K562 (cell line): ENCODE data around the gene GPX1. TPM values are rescaled to one million over a fixed set of nuclear protein-coding genes. Genes with fewer than 3 reads are reported as not detected.

Experiments used
- DDX20 ChIP-seq: fragments of 450-650 bp; IDR thresholded peaks from 2 replicates; pipeline ENCODE4 v1.6.1; 2016; ENCODE audit warnings: missing genetic modification characterization, low read depth, mild to moderate bottlenecking, missing compliant biosample characterization, moderate library complexity
- EHMT2 ChIP-seq: fragments of 450-650 bp; IDR thresholded peaks from 2 replicates; pipeline ENCODE4 v1.6.1; 2018; ENCODE audit warnings: antibody characterized with exemption
- ELF1 ChIP-seq: fragments of 200-800 bp; sonication (Bioruptor generic); IDR thresholded peaks from 2 replicates; pipeline ENCODE4 v1.6.1; 2016; ENCODE audit warnings: missing genetic modification characterization, missing compliant biosample characterization
- ESRRA ChIP-seq: fragments of 450-650 bp; IDR thresholded peaks from 2 replicates; pipeline ENCODE4 v1.6.1; 2014; ENCODE audit warnings: low read depth, mild to moderate bottlenecking, moderate library complexity, borderline replicate concordance
- FOXK2 ChIP-seq, 2 experiments: fragments of 450-650 bp; IDR thresholded peaks in 1 of 2; conservative IDR thresholded peaks in 1 of 2; 2 replicates each; pipeline ENCODE4 v1.6.1; 2016; ENCODE audit warnings: low read depth in 2 of 2, mild to moderate bottlenecking in 1 of 2
- HES1 ChIP-seq: fragments of 450-650 bp; IDR thresholded peaks from 2 replicates; pipeline ENCODE4 v1.6.1; 2016; ENCODE audit warnings: low read depth, mild to moderate bottlenecking, moderate library complexity
- MTA1 ChIP-seq: fragments of 450-650 bp; IDR thresholded peaks from 2 replicates; pipeline ENCODE4 v1.6.1; 2017; ENCODE audit warnings: borderline replicate concordance
- NCOR1 ChIP-seq: fragments of 450-650 bp; IDR thresholded peaks from 2 replicates; pipeline ENCODE4 v1.6.1; 2016; ENCODE audit warnings: mild to moderate bottlenecking, moderate library complexity
- NR2C1 ChIP-seq, 2 experiments: fragments of 450-650 bp; IDR thresholded peaks; 2 replicates each; pipeline ENCODE4 v1.6.1; 2017; ENCODE audit warnings: mild to moderate bottlenecking in 2 of 2, antibody characterized with exemption in 1 of 2, inconsistent platforms in 1 of 2, missing compliant biosample characterization in 1 of 2, missing genetic modification characterization in 1 of 2
- RAD51 ChIP-seq: fragments of 450-650 bp; IDR thresholded peaks from 2 replicates; pipeline ENCODE4 v1.7.1; 2016; ENCODE audit warnings: low read depth, mild to moderate bottlenecking, borderline replicate concordance
- RBBP5 ChIP-seq: fragments of 200-600 bp; sonication (generic); IDR thresholded peaks from 2 replicates; pipeline ENCODE4 v1.6.1; 2012; ENCODE audit warnings: borderline replicate concordance, mild to moderate bottlenecking, low read length, control low read depth, inconsistent platforms; ENCODE audit not compliant: insufficient read depth, poor library complexity, severe bottlenecking
- SMARCA4 ChIP-seq: fragments of 450-650 bp; IDR thresholded peaks from 2 replicates; pipeline ENCODE4 v1.6.1; 2016
- TAF1 ChIP-seq: IDR thresholded peaks from 2 replicates; pipeline ENCODE4 v1.6.1; 2011; ENCODE audit warnings: mild to moderate bottlenecking, low read length, moderate library complexity; ENCODE audit not compliant: insufficient read depth, control insufficient read depth, severe bottlenecking; ENCODE audit errors: extremely low read depth
- ZNF395 ChIP-seq: fragments of 200-800 bp; sonication (Bioruptor generic); IDR thresholded peaks from 2 replicates; pipeline ENCODE4 v1.6.1; 2017; ENCODE audit warnings: missing genetic modification characterization, missing compliant biosample characterization
- ZNF644 ChIP-seq: fragments of 200-800 bp; sonication (Bioruptor generic); IDR thresholded peaks from 2 replicates; pipeline ENCODE4 v1.6.1; 2016; ENCODE audit warnings: low read depth, missing genetic modification characterization, missing compliant biosample characterization
- polyA plus RNA-seq, 8 experiments: library from polyadenylated mRNA; depleted of rRNA in 4 of 8; stranded (reverse) in 5 of 8; unstranded in 3 of 8; fragments of >200 nt; fragmentation: Nextera tagmentation in 2 of 8; fragmentation: Illumina TruSeq in 1 of 8; extraction: Ambion mirVana in 2 of 8; extraction: Trizol in 1 of 8; gene quantifications; 2 replicates each; pipeline versions ENCODE4 v1.2.1 to v1.2.3, GENCODE V29; 2011 to 2014; ENCODE audit warnings: inconsistent platforms in 1 of 8, missing spikeins in 1 of 8
- total RNA-seq, 7 experiments: library from RNA; depleted of rRNA in 6 of 7; stranded (reverse); fragments of >200 nt in 6 of 7; fragmentation: Illumina TruSeq in 2 of 7; extraction: Trizol in 2 of 7; gene quantifications; 2 replicates each; pipeline versions ENCODE4 v1.2.1 to v1.2.3, GENCODE V29; 2011 to 2021; ENCODE audit warnings: low replicate concordance in 1 of 7
- TF ChIP-seq, protein P1 (sequence below): sonication (generic); formaldehyde crosslinking; IDR thresholded peaks from 2 replicates; pipeline ENCODE4 v1.8.0; 2022; ENCODE audit warnings: missing genetic modification reagents, mild to moderate bottlenecking, moderate library complexity, borderline replicate concordance
- TF ChIP-seq, protein P2 (sequence below), 2 experiments: fragments of 450-650 bp in 1 of 2; sonication (generic) in 1 of 2; formaldehyde crosslinking in 1 of 2; IDR thresholded peaks in 1 of 2; conservative IDR thresholded peaks in 1 of 2; 2 replicates each; pipeline versions ENCODE4 v1.6.1 to v1.8.1; 2016 to 2023; ENCODE audit warnings: mild to moderate bottlenecking in 2 of 2, moderate library complexity in 2 of 2, inconsistent platforms in 1 of 2, missing genetic modification reagents in 1 of 2
- TF ChIP-seq, protein P3 (sequence below): fragments of 150-350 bp; IDR thresholded peaks from 2 replicates; pipeline ENCODE4 v1.6.1; 2014; ENCODE audit warnings: low read depth, mild to moderate bottlenecking, low read length, borderline replicate concordance

GPX1 gene
- total and polyA plus RNA-seq, 9 of the 15 experiments (the other 6 are each of a cell fraction or from before 2014, with no cell fraction given), result 0.08 to 1.3 (median 0.21) TPM; not detected in 5

DNA sequence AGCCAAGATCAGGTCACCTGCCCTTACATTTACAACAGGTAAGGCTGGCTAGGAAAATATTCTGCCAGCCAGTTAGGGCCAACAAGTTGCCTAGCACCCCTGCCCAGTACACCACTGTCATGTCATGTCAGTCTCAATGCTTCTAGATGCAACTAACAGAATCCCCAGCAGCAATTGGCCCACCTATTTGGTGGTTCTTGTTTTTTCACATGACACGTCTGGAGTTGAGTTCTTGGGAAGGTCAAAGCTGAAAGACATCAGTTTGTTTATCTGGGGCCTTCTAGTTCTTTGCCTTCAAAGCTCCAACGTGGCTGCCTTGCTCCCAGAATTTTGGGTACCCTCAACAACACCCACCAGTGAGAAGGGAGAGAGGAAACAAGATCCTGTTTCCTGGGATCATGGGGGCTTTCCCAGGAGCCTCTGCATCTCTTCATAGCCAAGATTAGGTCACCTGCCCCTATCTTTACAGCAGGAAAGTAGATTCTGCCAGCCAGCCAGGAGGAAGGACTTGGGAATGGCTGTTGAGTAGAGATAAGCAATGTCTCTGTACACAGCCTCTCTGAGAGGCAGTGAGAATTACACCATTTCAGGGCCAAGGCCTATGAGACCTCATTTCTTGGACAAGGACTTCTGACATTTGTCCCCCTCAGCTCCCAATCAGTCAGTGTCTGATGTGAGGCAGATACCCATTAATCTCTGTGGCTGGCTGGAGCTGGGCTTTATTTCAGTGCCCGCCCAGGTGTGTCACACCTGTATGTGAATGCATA is 8.6 kb downstream of the GPX1 start (continued):
- TF ChIP-seq RBBP5 (peak; percentile 25), SMARCA4 (peak; percentile 96), NCOR1 (peak; percentile 93), DDX20 (tag) (no peak), HES1 (no peak), FOXK2 (conservative IDR thresholded peaks at IDR 0.05 in 1 of 2, IDR thresholded peaks at IDR 0.05 in 1 of 2; ENCODE audit: low read depth in 2 of 2) (peak; percentile 50 to 79; a peak in 3 of 4 replicates), ESRRA (peak; percentile 54; the same call in 1 of the 2 replicates), ZNF644 (tag) (peak; percentile 65; the same call in 1 of the 2 replicates), MTA1 (peak; percentile 79; the same call in 1 of the 2 replicates), NR2C1 (IDR thresholded peaks at IDR 0.05) (no peak), NR2C1 (tag; IDR thresholded peaks at IDR 0.05) (peak; percentile 61; the same call in 1 of the 2 replicates), TAF1 (peak; percentile 22), RAD51 (peak; percentile 49; the same call in 1 of the 2 replicates), ELF1 (0 out of 2 replicates have a peak, but pooled peaks have one; percentile 34), EHMT2 (peak; percentile 77), ZNF395 (CRISPR knock-in tag) (peak; percentile 82)
- TF ChIP-seq, protein P1, sequence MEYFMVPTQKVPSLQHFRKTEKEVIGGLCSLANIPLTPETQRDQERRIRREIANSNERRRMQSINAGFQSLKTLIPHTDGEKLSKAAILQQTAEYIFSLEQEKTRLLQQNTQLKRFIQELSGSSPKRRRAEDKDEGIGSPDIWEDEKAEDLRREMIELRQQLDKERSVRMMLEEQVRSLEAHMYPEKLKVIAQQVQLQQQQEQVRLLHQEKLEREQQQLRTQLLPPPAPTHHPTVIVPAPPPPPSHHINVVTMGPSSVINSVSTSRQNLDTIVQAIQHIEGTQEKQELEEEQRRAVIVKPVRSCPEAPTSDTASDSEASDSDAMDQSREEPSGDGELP, result peak; percentile 38
- TF ChIP-seq, protein P2, sequence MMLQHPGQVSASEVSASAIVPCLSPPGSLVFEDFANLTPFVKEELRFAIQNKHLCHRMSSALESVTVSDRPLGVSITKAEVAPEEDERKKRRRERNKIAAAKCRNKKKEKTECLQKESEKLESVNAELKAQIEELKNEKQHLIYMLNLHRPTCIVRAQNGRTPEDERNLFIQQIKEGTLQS (IDR thresholded peaks at IDR 0.05), result peak; percentile 68; the same call in 1 of the 2 replicates
- TF ChIP-seq, protein P2 (CRISPR knock-in tag; conservative IDR thresholded peaks at IDR 0.05), result no peak
- TF ChIP-seq, protein P3, sequence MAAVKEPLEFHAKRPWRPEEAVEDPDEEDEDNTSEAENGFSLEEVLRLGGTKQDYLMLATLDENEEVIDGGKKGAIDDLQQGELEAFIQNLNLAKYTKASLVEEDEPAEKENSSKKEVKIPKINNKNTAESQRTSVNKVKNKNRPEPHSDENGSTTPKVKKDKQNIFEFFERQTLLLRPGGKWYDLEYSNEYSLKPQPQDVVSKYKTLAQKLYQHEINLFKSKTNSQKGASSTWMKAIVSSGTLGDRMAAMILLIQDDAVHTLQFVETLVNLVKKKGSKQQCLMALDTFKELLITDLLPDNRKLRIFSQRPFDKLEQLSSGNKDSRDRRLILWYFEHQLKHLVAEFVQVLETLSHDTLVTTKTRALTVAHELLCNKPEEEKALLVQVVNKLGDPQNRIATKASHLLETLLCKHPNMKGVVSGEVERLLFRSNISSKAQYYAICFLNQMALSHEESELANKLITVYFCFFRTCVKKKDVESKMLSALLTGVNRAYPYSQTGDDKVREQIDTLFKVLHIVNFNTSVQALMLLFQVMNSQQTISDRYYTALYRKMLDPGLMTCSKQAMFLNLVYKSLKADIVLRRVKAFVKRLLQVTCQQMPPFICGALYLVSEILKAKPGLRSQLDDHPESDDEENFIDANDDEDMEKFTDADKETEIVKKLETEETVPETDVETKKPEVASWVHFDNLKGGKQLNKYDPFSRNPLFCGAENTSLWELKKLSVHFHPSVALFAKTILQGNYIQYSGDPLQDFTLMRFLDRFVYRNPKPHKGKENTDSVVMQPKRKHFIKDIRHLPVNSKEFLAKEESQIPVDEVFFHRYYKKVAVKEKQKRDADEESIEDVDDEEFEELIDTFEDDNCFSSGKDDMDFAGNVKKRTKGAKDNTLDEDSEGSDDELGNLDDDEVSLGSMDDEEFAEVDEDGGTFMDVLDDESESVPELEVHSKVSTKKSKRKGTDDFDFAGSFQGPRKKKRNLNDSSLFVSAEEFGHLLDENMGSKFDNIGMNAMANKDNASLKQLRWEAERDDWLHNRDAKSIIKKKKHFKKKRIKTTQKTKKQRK, result no peak
